Activated T-helper 1 cell treated with Interleukin-2 at 50 U/mL for 16 hours (primary cell): ENCODE measurements around the gene TXLNB.

Experiments
- DNase-seq: peaks from one replicate; pipeline ENCODE4 v3.0.0-alpha.2; 2020; ENCODE audit warnings: low read depth

Gene TXLNB

GRCh38 chr6:139291813-139292619, at the start of gene TXLNB:
TXLNB (minus strand) TSS chr6:139291998; CDS start chr6:139288899, 3,099 bp downstream.
- DNase-seq = peak; percentile 53

- DNase-seq = no peak
Observed at GRCh38 chr6:139341060-139341459, 49.3 kb upstream of the TXLNB start.

GRCh38 chr6:139338795-139339194, 47.0 kb upstream of the TXLNB start:
- no peak for DNase-seq

GRCh38 chr6:139337830-139338229, 46.0 kb upstream of the TXLNB start:
- no peak for DNase-seq

- no peak for DNase-seq
Observed at GRCh38 chr6:139337001-139337400, 45.2 kb upstream of the TXLNB start.

- no peak for DNase-seq
Observed at GRCh38 chr6:139336488-139336887, 44.7 kb upstream of the TXLNB start.

- DNase-seq = no peak
Observed at GRCh38 chr6:139335447-139336210, 43.8 kb upstream of the TXLNB start.

GRCh38 chr6:139334806-139335446, 43.1 kb upstream of the TXLNB start:
- DNase-seq = no peak

- no peak for DNase-seq
Observed at GRCh38 chr6:139330826-139331500, 39.2 kb upstream of the TXLNB start.

GRCh38 chr6:139330306-139330705, 38.5 kb upstream of the TXLNB start:
- DNase-seq = no peak

GRCh38 chr6:139329224-139329623, 37.4 kb upstream of the TXLNB start:
- DNase-seq = no peak

- no peak for DNase-seq
Observed at GRCh38 chr6:139327038-139327437, 35.2 kb upstream of the TXLNB start.

- no peak for DNase-seq
Observed at GRCh38 chr6:139325686-139326085, 33.9 kb upstream of the TXLNB start.

- no peak for DNase-seq
Observed at GRCh38 chr6:139325125-139325524, 33.3 kb upstream of the TXLNB start.

GRCh38 chr6:139324301-139324555, 32.4 kb upstream of the TXLNB start:
- DNase-seq = no peak

- DNase-seq = peak; percentile 52
Observed at GRCh38 chr6:139323511-139324300, 31.9 kb upstream of the TXLNB start.

GRCh38 chr6:139320081-139320480, 28.3 kb upstream of the TXLNB start:
- no peak for DNase-seq

- DNase-seq = no peak
Observed at GRCh38 chr6:139316622-139317317, 25.0 kb upstream of the TXLNB start.

- no peak for DNase-seq
Observed at GRCh38 chr6:139313784-139314545, 22.2 kb upstream of the TXLNB start.

- DNase-seq = no peak
Observed at GRCh38 chr6:139313229-139313628, 21.4 kb upstream of the TXLNB start.
